Measurements from ENCODE around the gene TEX36.

DNA sequence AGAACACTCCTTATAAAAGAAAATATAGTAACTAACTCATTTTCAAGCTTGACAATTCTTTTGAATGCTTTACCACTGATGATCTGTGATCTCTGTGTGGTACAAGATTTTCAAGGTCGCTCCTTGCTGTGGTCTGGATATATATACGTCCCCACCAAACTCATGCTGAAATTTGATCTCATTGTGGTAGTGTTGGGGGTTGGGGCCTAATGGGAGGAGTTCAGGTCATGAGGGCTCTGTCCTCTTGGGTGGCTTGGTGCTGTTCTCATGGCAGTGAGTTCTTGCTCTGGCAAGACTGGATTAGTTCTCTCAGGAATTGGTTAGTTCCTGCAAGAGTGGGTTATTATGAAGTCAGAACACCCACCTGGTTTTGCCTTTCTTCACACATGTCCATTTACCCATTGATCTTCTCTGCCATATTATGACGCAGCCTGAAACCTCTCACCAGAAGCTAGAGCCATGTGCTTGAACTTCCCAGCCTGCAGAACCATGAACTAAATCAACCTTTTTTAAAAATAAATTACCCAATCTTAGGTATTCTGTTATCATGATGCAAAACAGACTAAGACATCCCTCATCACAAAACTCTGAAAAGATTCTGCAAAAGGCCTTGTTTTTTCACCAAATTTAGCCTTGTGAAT, 28.3 kb upstream of the TEX36 start:
- TF ChIP-seq, protein P1, sequence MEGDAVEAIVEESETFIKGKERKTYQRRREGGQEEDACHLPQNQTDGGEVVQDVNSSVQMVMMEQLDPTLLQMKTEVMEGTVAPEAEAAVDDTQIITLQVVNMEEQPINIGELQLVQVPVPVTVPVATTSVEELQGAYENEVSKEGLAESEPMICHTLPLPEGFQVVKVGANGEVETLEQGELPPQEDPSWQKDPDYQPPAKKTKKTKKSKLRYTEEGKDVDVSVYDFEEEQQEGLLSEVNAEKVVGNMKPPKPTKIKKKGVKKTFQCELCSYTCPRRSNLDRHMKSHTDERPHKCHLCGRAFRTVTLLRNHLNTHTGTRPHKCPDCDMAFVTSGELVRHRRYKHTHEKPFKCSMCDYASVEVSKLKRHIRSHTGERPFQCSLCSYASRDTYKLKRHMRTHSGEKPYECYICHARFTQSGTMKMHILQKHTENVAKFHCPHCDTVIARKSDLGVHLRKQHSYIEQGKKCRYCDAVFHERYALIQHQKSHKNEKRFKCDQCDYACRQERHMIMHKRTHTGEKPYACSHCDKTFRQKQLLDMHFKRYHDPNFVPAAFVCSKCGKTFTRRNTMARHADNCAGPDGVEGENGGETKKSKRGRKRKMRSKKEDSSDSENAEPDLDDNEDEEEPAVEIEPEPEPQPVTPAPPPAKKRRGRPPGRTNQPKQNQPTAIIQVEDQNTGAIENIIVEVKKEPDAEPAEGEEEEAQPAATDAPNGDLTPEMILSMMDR (IDR thresholded peaks at IDR 0.05 in 2 of 3, conservative IDR thresholded peaks at IDR 0.05 in 1 of 3; ENCODE audit: borderline replicate concordance in 1 of 3, insufficient read depth in 1 of 3, low read depth in 2 of 3, low read length in 2 of 3), result no peak
- TF ChIP-seq RAD21 (IDR thresholded peaks at IDR 0.05; ENCODE audit: low read depth) (no peak), EGR1 (IDR thresholded peaks at IDR 0.05; ENCODE audit: low read depth) (no peak), POLR2A (IDR thresholded peaks at IDR 0.05; ENCODE audit: borderline replicate concordance, extremely low read depth, insufficient read depth, insufficient read length) (no peak)

Data from HCT116 (cell line).